ENCODE measurements around the gene MMEL1. TPM values are rescaled to one million over a fixed set of nuclear protein-coding genes. Genes with fewer than 3 reads are reported as not detected.

MMEL1 gene
- total and polyA plus RNA-seq, 2 of the 13 experiments (the other 11 are each of a cell fraction or from before 2014, with no cell fraction given), result 0.48 TPM; not detected in 1

GRCh38 chr1:2546515-2547209, 86.2 kb downstream of the MMEL1 start (continued):
- TF ChIP-seq PRDM10 (CRISPR knock-in tag; IDR thresholded peaks at IDR 0.05; ENCODE audit: low read depth) (no peak), KDM2A (CRISPR knock-in tag; IDR thresholded peaks at IDR 0.05; ENCODE audit: borderline replicate concordance, low read depth) (0 out of 2 replicates have a peak, but pooled peaks have one; percentile 9), FOXP1 (IDR thresholded peaks at IDR 0.05) (no peak), FOXP1 (CRISPR knock-in tag; IDR thresholded peaks at IDR 0.05) (no peak), SALL2 (CRISPR knock-in tag; IDR thresholded peaks at IDR 0.05) (peak; percentile 76; the same call in 1 of the 2 replicates), KLF11 (CRISPR knock-in tag; IDR thresholded peaks at IDR 0.05) (no peak), SNAPC4 (CRISPR knock-in tag; IDR thresholded peaks at IDR 0.05) (no peak), HOXD1 (CRISPR knock-in tag; IDR thresholded peaks at IDR 0.05) (no peak), ZNF773 (CRISPR knock-in tag; IDR thresholded peaks at IDR 0.05; ENCODE audit: borderline replicate concordance) (no peak), ZBTB21 (CRISPR knock-in tag; IDR thresholded peaks at IDR 0.05) (no peak), CTCF (CRISPR knock-in tag; IDR thresholded peaks at IDR 0.05) (no peak), ZNF335 (CRISPR knock-in tag; IDR thresholded peaks at IDR 0.05) (no peak), ZNF589 (CRISPR knock-in tag; conservative IDR thresholded peaks at IDR 0.05) (peak; percentile 55; the same call in 1 of the 2 replicates), ZNF260 (CRISPR knock-in tag; IDR thresholded peaks at IDR 0.05; ENCODE audit: borderline replicate concordance, low read depth) (no peak), ZNF598 (CRISPR knock-in tag; IDR thresholded peaks at IDR 0.05; ENCODE audit: borderline replicate concordance) (0 out of 2 replicates have a peak, but pooled peaks have one; percentile 54), ZNF138 (CRISPR knock-in tag; IDR thresholded peaks at IDR 0.05; ENCODE audit: low read depth) (no peak), ZNF546 (CRISPR knock-in tag; conservative IDR thresholded peaks at IDR 0.05) (0 out of 2 replicates have a peak, but pooled peaks have one; percentile 31), MTERF4 (CRISPR knock-in tag; IDR thresholded peaks at IDR 0.05) (peak; percentile 81; the same call in 1 of the 2 replicates), ZNF891 (CRISPR knock-in tag; IDR thresholded peaks at IDR 0.05) (no peak)

Data from HepG2 (cell line).